Calu3 (cell line): ENCODE results near the gene CHST1. TPM values are rescaled to one million over a fixed set of nuclear protein-coding genes. Genes with fewer than 3 reads are reported as not detected.

Experiments used
- BruUV-seq: library from RNA; stranded (reverse); fragments of 400-500 nt; replicated peaks from 2 replicates; lab custom pipeline; 2021; lab: Mats Ljungman, UMichigan
- CTCF ChIA-PET: fragments of 300-600 bp; sonication (Branson Sonifier 250); formaldehyde crosslinking; loops from one replicate; lab custom pipeline; 2022; ENCODE audit warnings: antibody characterized with exemption; lab: Charles Lee
- DNase-seq: peaks from one replicate; pipeline ENCODE4 v3.0.0; 2022
- H3K27ac Mint-ChIP-seq: one replicate; pipeline ENCODE4 v1.8.0; 2022; ENCODE audit warnings: mixed read lengths; ENCODE audit not compliant: unreplicated experiment
- H3K27me3 Mint-ChIP-seq: one replicate; pipeline ENCODE4 v1.8.0; 2022; ENCODE audit warnings: mixed read lengths; ENCODE audit not compliant: unreplicated experiment
- H3K36me3 Mint-ChIP-seq: one replicate; pipeline ENCODE4 v1.8.0; 2022; ENCODE audit warnings: mild to moderate bottlenecking, moderate library complexity, mixed read lengths; ENCODE audit not compliant: insufficient read depth, unreplicated experiment
- H3K4me1 Mint-ChIP-seq: one replicate; pipeline ENCODE4 v1.8.0; 2022; ENCODE audit warnings: mild to moderate bottlenecking, low read depth, mixed read lengths; ENCODE audit not compliant: unreplicated experiment
- H3K4me3 Mint-ChIP-seq: one replicate; pipeline ENCODE4 v1.8.0; 2022; ENCODE audit warnings: mild to moderate bottlenecking, low read depth, moderate library complexity, mixed read lengths; ENCODE audit not compliant: unreplicated experiment
- H3K9me3 Mint-ChIP-seq: one replicate; pipeline ENCODE4 v1.8.0; 2022; ENCODE audit warnings: low read depth, mixed read lengths; ENCODE audit not compliant: unreplicated experiment
- intact Hi-C: fragments of 100-400 bp; cut with micrococcal nuclease; formaldehyde crosslinking; loops from one replicate; pipeline ENCODE4 v1.10.0; 2022; ENCODE audit not compliant: unreplicated experiment
- total RNA-seq: library from RNA; stranded (reverse); gene quantifications from 2 replicates; pipeline ENCODE4 v1.2.3, GENCODE V29; 2022
- TF ChIP-seq, protein P1 (sequence below): fragments of 200-600 bp; IDR thresholded peaks from one replicate; pipeline ENCODE4 v1.8.0; 2022; ENCODE audit warnings: antibody characterized with exemption; ENCODE audit not compliant: unreplicated experiment

The CHST1 gene
- total RNA-seq, 1 experiment from 2014 or later: not detected

DNA sequence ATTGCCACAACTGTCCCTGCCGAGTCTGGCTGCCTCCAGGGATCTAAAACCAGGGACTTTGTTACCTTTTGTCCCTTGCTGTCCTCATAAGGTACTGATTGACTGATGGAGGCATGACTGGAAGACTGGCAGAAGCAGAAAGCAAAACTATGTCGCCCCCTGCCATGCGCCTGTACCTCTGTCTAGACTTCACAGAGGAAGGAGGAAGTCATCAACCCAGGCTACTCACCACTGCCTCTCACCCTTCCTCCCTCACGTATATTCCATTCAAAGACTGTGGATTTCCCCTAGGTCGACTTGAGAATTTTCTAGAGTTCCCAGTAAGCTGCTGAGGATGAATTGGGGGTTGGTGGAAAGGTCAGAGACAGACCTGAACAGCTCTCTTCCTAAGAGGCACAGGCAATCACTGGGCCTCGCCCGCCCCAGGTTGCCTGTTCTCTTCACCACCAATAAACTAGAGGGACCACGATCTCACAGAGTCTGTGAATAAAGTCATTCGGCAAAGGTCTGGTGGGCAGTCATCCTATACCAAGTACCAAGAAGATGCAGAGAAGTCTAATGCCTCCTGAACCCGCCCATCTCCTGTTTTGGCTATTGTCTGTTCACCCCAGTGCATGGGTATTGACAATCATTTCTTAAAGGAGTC is 27.5 kb upstream of the CHST1 start:
- H3K27me3 Mint-ChIP-seq: peaks cover 46% of the 10 kb centered on the region
- H3K4me1 Mint-ChIP-seq: no peaks in the 10 kb centered on the region
- no peak overlapping the region for H3K4me3 Mint-ChIP-seq
- H3K9me3 Mint-ChIP-seq: no peaks in the 10 kb centered on the region
- CTCF ChIA-PET: no interaction called here
- TF ChIP-seq, protein P1, sequence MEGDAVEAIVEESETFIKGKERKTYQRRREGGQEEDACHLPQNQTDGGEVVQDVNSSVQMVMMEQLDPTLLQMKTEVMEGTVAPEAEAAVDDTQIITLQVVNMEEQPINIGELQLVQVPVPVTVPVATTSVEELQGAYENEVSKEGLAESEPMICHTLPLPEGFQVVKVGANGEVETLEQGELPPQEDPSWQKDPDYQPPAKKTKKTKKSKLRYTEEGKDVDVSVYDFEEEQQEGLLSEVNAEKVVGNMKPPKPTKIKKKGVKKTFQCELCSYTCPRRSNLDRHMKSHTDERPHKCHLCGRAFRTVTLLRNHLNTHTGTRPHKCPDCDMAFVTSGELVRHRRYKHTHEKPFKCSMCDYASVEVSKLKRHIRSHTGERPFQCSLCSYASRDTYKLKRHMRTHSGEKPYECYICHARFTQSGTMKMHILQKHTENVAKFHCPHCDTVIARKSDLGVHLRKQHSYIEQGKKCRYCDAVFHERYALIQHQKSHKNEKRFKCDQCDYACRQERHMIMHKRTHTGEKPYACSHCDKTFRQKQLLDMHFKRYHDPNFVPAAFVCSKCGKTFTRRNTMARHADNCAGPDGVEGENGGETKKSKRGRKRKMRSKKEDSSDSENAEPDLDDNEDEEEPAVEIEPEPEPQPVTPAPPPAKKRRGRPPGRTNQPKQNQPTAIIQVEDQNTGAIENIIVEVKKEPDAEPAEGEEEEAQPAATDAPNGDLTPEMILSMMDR: no peak
- H3K36me3 Mint-ChIP-seq: no peaks in the 10 kb centered on the region
- intact Hi-C loops: no loop called here
- H3K27ac Mint-ChIP-seq: no peak overlapping the region
- no peak for DNase-seq
- no TSS peak for BruUV-seq

DNA sequence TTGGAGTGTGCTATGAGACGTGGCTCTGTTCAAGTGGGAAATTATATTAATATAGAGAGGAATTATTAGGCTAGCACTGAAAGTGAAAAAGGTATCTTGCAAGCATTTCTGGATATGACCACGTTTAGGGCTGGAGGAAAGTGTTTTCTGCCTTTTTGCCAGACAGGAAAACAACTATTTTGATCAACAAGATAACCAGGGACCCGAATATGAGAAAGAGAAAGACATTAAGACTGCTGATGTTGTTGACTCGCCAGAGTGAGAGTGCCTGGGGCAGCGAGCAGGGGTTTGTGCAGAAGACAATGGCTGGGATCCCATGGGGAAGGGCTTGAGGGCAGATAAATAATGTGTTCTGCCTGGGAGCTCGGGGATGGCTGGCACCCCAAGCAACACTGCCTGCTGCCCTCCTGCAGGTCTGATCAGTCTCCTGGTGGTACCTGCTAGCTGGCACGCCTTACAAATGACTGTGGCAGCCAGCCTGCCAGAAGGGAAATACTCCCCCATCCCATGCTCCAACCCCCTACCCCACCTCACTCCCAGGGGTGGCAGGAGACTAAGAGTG is 23.1 kb upstream of the CHST1 start:
- no peaks in the 10 kb centered on the region for H3K4me1 Mint-ChIP-seq
- H3K4me3 Mint-ChIP-seq: no peak overlapping the region
- H3K36me3 Mint-ChIP-seq: no peaks in the 10 kb centered on the region
- CTCF ChIA-PET: no interaction called here
- no peaks in the 10 kb centered on the region for H3K9me3 Mint-ChIP-seq
- intact Hi-C loops: no loop called here
- TF ChIP-seq, protein P1: no peak
- no TSS peak for BruUV-seq
- peaks cover 90% of the 10 kb centered on the region for H3K27me3 Mint-ChIP-seq
- no peak overlapping the region for H3K27ac Mint-ChIP-seq
- no peak for DNase-seq

DNA sequence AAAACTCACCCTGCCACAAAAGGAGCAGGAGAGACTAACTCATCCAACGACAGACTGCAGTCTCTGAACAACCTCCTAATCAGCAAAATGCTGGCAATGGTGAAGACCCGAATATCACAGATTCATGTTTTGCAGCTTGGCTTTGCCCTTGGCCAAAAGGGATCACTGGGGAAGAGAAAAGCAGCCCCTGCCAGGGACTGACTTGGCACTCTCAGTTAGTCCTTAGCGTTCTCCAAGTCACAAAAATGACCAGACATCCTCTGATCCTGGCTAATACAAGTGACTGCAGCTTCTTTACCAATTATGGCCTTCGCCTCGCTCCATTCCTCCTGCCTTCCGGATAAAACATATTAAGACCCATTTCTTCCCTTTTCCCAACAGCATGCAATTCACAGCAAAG is 22.4 kb upstream of the CHST1 start:
- TF ChIP-seq, protein P1: no peak
- Mint-ChIP-seq H3K4me3 (no peak overlapping the region), H3K27ac (no peak overlapping the region), H3K27me3 (peaks cover 97% of the 10 kb centered on the region), H3K4me1 (no peaks in the 10 kb centered on the region), H3K36me3 (no peaks in the 10 kb centered on the region), H3K9me3 (no peaks in the 10 kb centered on the region)
- DNase-seq: no peak
- intact Hi-C loops: no loop called here
- CTCF ChIA-PET: no interaction called here
- no TSS peak for BruUV-seq

DNA sequence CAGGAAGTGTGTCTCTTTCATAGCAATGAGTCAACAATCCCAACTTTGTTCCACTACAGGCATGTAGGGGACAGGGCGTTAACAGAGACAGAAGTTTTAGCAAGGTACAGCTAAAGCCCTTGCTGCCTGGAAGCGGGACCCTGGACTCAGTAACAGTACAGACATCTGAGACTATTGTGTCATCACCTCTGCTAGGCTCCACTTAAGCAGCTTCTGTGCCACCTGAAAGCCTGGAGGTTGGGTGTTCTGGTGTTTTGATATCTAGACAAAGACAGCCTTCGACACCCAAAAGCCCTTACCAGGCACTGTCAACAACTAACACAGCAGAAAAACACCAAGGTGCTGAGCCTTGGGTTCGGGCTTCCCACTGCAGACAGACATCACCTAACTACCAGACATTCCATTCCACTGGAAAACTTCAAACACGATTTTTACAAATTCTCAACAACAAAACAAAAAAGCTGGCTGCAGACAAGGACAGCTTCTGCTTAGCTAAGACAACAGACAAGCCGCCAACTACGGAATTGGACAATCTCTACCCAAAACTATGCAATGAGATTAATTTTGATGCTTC is 20.6 kb upstream of the CHST1 start:
- no peaks in the 10 kb centered on the region for H3K36me3 Mint-ChIP-seq
- intact Hi-C loops: no loop called here
- no peak overlapping the region for H3K4me3 Mint-ChIP-seq
- TF ChIP-seq, protein P1: no peak
- CTCF ChIA-PET: no interaction called here
- no peak for DNase-seq
- peaks cover 100% of the 10 kb centered on the region for H3K27me3 Mint-ChIP-seq
- no peaks in the 10 kb centered on the region for H3K4me1 Mint-ChIP-seq
- no TSS peak for BruUV-seq
- H3K27ac Mint-ChIP-seq: no peak overlapping the region
- H3K9me3 Mint-ChIP-seq: no peaks in the 10 kb centered on the region
